ENCODE data around the gene GJC1.

The GJC1 gene

DNA sequence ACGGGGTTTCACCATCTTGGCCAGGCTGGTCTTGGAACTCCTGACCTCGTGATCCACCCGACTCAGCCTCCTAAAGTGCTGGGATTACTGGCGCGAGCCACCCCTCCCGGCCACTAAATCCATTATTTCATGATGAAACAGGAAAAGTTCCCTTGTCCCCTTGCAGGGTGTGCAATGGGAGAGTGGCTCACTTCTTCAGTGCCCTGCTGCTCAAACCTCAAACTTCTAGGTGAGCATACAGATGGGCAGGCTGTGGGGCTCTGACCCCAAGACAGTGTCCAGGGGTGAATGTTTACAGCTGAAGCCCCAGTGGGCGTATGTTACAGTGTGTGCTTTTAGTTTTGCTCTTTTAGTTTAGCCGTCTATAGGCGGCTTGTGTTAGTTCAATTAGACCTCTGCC lies 34.7 kb downstream of the GJC1 start:
- no peak overlapping the region for H3K27ac ChIP-seq (ENCODE audit: low read length)
- H3K4me2 ChIP-seq (ENCODE audit: low read length) = no peak overlapping the region

DNA sequence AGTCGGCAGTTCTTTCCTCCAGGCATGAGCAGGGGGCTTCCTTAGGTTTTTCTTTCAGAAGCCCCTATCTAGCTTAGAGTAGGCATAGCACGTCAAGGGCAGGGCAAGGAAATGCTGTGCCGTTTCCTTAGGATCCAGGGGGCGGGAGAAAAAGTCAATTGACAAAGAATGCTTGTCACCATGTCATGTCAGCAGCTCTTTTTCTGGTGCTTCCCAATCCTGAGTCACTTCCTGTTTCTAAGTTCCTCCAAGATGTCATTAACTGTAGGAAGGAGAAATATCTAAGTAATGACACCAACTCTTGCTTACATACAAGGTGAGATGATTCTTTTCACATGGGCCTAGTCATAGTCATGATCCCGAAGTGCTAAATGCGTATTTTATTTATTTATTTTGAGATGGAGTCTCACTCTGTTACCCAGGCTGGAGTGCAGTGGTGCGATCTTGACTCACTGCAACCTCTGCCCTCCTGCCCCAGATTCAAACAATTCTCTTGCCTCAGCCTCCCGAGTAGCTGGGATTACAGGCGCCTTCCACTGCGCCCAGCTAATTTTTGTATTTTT lies 35.2 kb downstream of the GJC1 start:
- Histone ChIP-seq H2AFZ (ENCODE audit: low read depth, low read length) (no peak overlapping the region), H3K4me1 (ENCODE audit: low read length) (no peaks in the 10 kb centered on the region), H3K9ac (ENCODE audit: low read length) (no peak overlapping the region), H3K9me3 (ENCODE audit: insufficient read depth, low read length) (no peaks in the 10 kb centered on the region), H4K20me1 (ENCODE audit: insufficient read depth, low read length) (no peaks in the 10 kb centered on the region), H3K27ac (ENCODE audit: low read length) (no peak overlapping the region), H3K79me2 (ENCODE audit: low read length) (no peaks in the 10 kb centered on the region), H3K4me2 (ENCODE audit: low read length) (no peak overlapping the region), H3K36me3 (replicated peaks; ENCODE audit: low read depth, low read length) (peaks cover 11% of the 10 kb centered on the region), H3K4me3 (ENCODE audit: low read length) (no peak overlapping the region), H3K27me3 (ENCODE audit: low read depth, low read length) (no peaks in the 10 kb centered on the region)
- TF ChIP-seq EZH2phosphoT487 (IDR thresholded peaks at IDR 0.05; ENCODE audit: low read depth) = no peak
- TF ChIP-seq, protein P1, sequence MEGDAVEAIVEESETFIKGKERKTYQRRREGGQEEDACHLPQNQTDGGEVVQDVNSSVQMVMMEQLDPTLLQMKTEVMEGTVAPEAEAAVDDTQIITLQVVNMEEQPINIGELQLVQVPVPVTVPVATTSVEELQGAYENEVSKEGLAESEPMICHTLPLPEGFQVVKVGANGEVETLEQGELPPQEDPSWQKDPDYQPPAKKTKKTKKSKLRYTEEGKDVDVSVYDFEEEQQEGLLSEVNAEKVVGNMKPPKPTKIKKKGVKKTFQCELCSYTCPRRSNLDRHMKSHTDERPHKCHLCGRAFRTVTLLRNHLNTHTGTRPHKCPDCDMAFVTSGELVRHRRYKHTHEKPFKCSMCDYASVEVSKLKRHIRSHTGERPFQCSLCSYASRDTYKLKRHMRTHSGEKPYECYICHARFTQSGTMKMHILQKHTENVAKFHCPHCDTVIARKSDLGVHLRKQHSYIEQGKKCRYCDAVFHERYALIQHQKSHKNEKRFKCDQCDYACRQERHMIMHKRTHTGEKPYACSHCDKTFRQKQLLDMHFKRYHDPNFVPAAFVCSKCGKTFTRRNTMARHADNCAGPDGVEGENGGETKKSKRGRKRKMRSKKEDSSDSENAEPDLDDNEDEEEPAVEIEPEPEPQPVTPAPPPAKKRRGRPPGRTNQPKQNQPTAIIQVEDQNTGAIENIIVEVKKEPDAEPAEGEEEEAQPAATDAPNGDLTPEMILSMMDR (IDR thresholded peaks at IDR 0.05; ENCODE audit: low read depth, low read length) = no peak

More for the DNA sequence above, 34.7 kb downstream of the GJC1 start:
- peaks cover 13% of the 10 kb centered on the region for H3K36me3 ChIP-seq (replicated peaks; ENCODE audit: low read depth, low read length)
- TF ChIP-seq EZH2phosphoT487 (IDR thresholded peaks at IDR 0.05; ENCODE audit: low read depth) = no peak
- TF ChIP-seq, protein P1 (IDR thresholded peaks at IDR 0.05; ENCODE audit: low read depth, low read length) = no peak
- no peaks in the 10 kb centered on the region for H3K27me3 ChIP-seq (ENCODE audit: low read depth, low read length)
- no peaks in the 10 kb centered on the region for H3K4me1 ChIP-seq (ENCODE audit: low read length)
- H4K20me1 ChIP-seq (ENCODE audit: insufficient read depth, low read length) = no peaks in the 10 kb centered on the region
- H3K9ac ChIP-seq (ENCODE audit: low read length) = no peak overlapping the region
- no peak overlapping the region for H2AFZ ChIP-seq (ENCODE audit: low read depth, low read length)
- H3K4me3 ChIP-seq (ENCODE audit: low read length) = no peak overlapping the region
- H3K9me3 ChIP-seq (ENCODE audit: insufficient read depth, low read length) = no peaks in the 10 kb centered on the region
- H3K79me2 ChIP-seq (ENCODE audit: low read length) = no peaks in the 10 kb centered on the region

DNA sequence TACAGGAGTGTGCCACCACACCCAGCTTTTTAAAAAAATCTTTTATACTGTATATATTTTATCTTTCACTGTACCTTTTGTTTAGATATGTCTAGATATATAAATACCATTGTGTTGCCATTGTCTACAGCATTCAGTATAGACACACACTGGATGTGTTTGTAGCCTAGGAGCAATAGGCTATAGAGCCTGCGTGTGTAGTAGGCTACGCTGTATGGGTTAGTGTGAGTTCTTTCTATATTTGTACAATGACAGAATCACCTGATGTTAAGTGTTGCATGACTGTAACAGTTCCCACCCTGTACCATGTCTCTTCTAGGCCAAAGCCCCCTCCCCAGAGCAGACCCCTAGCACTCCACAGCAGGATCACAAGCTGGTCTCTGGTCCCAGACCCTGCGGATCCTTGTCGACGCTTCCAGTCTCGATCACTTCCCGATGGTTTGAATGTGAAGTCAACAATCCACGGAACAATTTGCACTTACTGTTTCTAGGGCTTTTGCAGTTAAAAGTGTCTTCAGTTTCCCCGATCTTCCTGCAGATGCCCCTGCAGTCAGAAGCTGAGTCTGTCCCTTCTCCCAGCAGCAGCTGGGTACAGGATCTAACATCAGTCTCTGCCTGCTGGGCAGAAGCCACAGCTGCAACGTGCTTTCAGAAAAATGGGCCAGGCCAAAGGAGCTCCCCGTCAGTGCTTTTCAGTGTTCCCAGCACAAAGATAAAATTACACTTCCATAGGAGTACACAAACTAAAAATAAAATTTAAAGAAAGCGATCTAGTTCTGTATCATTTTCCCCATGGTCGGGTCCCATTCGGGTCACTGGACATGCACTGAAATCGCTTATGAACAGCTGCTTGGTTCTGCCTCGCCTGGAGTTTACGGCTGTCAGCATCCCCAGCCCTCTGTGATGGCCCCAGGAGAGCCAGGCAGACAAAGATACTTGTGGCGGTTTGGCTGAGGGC lies 35.9 kb downstream of the GJC1 start:
- Histone ChIP-seq H3K4me2 (ENCODE audit: low read length) (no peak overlapping the region), H3K4me1 (ENCODE audit: low read length) (no peaks in the 10 kb centered on the region), H3K27me3 (ENCODE audit: low read depth, low read length) (no peaks in the 10 kb centered on the region), H3K4me3 (ENCODE audit: low read length) (no peak overlapping the region), H3K9me3 (ENCODE audit: insufficient read depth, low read length) (no peaks in the 10 kb centered on the region), H3K79me2 (ENCODE audit: low read length) (no peaks in the 10 kb centered on the region), H3K27ac (ENCODE audit: low read length) (no peak overlapping the region), H4K20me1 (ENCODE audit: insufficient read depth, low read length) (no peaks in the 10 kb centered on the region), H3K36me3 (replicated peaks; ENCODE audit: low read depth, low read length) (peaks cover 6% of the 10 kb centered on the region), H3K9ac (ENCODE audit: low read length) (no peak overlapping the region), H2AFZ (ENCODE audit: low read depth, low read length) (no peak overlapping the region)
- no peak for TF ChIP-seq EZH2phosphoT487 (IDR thresholded peaks at IDR 0.05; ENCODE audit: low read depth)
- TF ChIP-seq, protein P1 (IDR thresholded peaks at IDR 0.05; ENCODE audit: low read depth, low read length) = no peak

DNA sequence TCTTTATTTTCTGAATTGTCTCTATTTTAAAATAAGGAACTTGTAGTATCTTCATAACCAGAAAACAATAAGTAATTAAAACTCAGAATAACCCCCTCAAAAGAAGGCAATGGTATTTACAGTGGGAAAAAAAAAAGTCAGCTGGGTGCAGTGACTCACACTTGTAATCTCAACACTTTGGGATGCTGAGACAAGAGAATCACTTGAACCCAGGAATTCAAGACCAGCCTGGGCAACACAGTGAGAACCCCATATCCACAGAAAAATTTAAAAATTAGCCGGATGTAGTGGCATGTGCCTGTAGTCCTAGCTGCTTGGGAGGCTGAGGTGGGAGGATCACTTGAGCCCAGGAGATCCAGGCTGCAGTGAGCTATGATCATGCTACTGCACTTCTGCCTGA lies 37.8 kb downstream of the GJC1 start:
- H3K36me3 ChIP-seq (replicated peaks; ENCODE audit: low read depth, low read length) = no peaks in the 10 kb centered on the region
- H3K4me2 ChIP-seq (ENCODE audit: low read length) = no peak overlapping the region
- no peaks in the 10 kb centered on the region for H3K9me3 ChIP-seq (ENCODE audit: insufficient read depth, low read length)
- no peak overlapping the region for H2AFZ ChIP-seq (ENCODE audit: low read depth, low read length)
- H4K20me1 ChIP-seq (ENCODE audit: insufficient read depth, low read length) = no peaks in the 10 kb centered on the region
- H3K27me3 ChIP-seq (ENCODE audit: low read depth, low read length) = no peaks in the 10 kb centered on the region
- no peaks in the 10 kb centered on the region for H3K79me2 ChIP-seq (ENCODE audit: low read length)
- H3K9ac ChIP-seq (ENCODE audit: low read length) = no peak overlapping the region
- no peaks in the 10 kb centered on the region for H3K4me1 ChIP-seq (ENCODE audit: low read length)
- TF ChIP-seq, protein P1 (IDR thresholded peaks at IDR 0.05; ENCODE audit: low read depth, low read length) = no peak
- TF ChIP-seq EZH2phosphoT487 (IDR thresholded peaks at IDR 0.05; ENCODE audit: low read depth) = no peak
- no peak overlapping the region for H3K27ac ChIP-seq (ENCODE audit: low read length)
- no peak overlapping the region for H3K4me3 ChIP-seq (ENCODE audit: low read length)

All from OCI-LY3 (cell line).